Fibroblast of skin of right biceps (primary cell): Measurements from ENCODE around the gene PIM3.
"Not testable (repeated sequence)": the region's sequence is repeated elsewhere in the genome, so short reads cannot be mapped to it uniquely, and the experiment has no call there.

Experiments
- DNase-seq: peaks from one replicate; pipeline ENCODE4 v3.0.0-alpha.2; 2013

Gene PIM3

DNA sequence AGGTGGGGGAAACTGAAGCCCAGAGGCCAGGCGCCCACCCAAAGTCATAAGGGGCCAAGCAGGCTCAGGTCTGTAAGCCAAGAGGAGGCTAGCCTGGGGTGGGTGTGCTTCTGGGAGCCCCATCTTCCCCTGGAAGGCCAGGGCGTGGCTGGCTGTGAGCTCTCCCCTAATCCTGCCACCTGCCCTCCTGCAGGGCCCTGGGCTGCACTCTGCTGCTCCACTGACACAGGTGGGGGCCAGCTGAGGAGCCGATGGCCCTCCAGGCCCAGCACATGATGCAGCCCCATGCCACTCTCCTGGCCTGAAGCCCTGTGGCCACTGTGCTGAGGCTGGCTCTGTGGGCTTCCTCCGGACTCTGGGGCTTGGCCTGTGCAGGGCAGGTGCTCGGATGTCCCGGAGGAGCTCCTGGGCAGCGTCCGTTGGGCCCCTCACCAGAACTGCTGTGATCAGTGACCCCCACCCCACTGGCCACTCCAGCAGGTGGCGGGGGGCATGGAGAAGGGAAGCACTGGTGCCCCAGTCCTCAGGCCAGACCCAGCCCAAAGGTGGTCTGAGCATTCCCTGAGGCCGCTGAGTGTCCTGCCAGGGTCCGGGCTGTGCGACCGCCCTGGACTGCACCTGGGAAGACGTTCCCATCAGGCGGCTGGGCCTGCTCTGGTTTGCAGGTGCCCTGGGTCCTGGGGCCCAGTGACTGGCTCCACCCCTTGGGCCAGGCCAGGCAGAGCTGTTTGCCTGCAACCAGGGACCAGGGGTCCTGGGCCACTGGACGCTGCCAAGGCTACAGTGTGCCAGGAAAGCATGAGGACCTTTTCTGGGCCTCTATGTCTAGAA lies 8.5 kb downstream of the PIM3 start:
- no peak for DNase-seq

- no peak for DNase-seq
Observed at GRCh38 chr22:49969751-49970527, 9.4 kb downstream of the PIM3 start.

DNA sequence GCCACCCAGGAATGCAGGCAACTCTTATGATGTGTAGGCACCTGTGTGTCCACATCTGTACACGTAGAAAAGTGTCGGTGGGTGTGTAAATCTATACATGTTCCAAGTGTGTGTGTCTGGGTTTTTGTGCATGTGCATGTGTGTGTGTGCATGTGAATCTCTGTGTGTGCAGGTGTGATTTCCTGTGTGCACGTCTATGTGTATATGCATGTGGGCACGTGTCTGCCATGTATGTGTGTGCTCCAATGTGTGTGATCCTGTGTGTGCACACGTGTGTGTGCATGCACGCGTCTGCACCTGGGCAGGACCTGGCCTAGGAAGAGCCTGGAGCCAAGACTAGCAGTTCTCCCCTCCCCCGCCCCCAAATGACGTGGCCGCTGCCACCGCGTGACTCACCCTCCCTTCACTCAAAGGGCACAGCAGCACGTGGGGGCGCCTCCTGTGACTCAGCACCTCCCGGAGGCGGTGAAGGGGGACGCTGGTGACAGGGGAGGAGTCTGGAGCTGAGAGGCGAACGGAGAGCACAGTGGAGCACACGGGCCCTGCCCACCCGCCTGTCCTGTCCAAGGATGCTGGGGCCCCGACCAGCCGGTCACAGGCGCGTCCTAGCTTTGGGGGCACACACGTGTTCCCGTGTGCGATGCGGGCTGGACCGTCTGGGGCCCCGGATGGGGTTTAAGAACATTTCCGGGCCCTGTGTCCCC lies 10.1 kb downstream of the PIM3 start:
- peak; percentile 98 for DNase-seq

- no peak for DNase-seq
Observed at GRCh38 chr22:49971232-49972162, 10.9 kb downstream of the PIM3 start.

DNA sequence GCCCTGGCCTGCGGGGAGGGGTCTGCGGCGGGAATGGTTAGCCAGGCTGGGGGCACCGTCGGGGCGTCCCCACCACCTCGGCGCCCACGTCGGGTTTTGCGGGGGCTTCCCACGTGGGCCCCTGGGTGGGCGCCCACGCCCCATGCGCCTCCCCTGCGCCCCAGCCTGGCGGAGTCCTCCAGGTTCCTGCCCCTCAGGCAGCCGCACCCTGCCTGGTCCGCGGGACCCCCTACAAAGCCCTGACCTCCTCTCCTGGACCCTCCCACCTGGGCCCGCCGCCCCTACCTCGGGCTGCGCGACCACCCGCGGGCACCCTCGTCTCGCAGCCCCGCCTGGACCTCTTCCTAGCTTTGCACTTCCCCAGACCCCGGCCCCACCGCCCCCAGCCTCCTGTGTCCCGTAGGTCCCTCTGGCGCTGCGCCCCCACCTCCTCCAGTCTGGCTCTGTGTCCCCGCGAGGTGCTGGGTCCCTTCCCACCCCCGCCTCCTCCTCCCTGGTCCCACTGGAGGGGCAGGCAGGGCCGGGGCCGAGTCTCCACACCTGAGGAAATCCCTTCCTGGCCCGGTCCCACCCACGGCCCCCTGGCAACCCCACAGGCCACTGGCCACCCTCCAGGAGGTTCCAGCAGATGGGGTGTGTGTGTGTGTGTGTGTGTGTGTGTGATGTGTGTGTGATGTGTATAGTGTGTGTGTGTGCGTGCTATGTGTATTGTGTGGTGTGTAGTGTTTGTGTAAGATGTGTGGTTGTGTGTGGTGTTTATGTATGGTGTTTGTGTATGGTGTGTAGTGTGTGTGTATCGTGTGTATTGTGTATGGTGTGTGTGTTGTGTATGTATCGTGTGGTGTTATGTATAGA lies 11.8 kb downstream of the PIM3 start:
- DNase-seq = no peak

DNA sequence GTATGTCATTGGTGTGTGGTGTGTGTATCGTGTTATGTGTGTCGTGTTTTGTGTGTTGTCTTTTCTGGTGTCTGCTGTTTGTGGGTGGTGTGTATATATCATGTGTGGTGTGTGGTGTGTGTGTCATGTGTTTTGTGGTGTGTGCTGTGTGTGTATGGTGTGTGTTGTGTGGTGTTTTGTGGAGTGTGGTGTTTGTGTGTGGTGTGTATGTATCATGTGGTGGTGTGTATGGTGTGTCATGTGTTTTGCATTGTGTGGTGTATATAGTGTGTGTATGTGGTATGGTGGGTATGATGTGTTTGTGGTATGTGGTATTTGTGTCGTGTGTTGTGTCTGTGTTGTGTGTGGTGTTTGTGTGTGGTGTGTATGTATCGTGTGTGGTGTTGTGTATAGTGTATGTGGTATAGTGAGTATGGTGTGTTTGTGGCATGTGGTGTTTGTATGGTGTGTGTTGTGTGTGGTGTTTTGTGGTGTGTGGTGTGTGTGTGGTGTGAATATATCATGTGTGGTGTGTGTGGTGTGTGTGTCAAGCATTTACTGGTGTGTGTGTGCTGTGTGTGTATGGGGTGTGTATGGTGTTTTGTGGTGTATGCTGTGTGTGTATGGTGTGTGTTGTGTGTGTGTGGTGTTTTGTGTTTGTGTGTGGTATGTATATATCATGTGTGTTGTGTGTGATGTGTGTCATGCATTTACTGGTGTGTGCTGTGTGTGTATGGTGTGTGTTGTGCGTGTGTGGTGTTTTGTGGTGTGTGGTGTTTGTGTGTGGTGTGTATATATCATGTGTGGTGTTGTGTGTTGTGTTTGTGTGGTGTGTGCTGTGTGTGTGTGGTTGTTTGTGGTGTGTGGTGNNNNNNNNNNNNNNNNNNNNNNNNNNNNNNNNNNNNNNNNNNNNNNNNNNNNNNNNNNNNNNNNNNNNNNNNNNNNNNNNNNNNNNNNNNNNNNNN lies 12.7 kb downstream of the PIM3 start:
- DNase-seq = no peak

GRCh38 chr22:49975543-49976389 lies 15.2 kb downstream of the PIM3 start:
- DNase-seq = no peak

- DNase-seq = no peak
Observed at GRCh38 chr22:49976439-49977175, 16.0 kb downstream of the PIM3 start.

GRCh38 chr22:49977578-49977977 lies 17.0 kb downstream of the PIM3 start:
- no peak for DNase-seq

- peak; percentile 34 for DNase-seq
Observed at GRCh38 chr22:49979587-49980264, 19.2 kb downstream of the PIM3 start.

DNA sequence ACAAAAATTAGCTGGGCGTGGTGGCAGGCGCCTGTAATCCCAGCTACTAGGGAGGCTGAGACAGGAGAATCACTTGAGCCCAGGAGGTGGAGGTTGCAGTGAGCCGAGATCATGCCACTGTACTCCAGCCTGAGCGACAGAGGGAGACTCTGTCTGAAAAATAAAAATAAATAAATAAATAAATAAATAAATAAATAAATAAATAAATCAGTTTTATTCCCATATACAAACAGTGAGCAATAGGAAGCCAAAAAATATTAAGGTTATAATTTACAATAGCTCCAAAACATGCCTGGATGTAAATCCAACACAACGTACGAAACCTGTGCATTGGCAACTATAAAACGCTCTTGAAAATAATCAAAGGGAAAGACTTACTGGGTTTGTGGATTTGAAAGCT lies 21.2 kb downstream of the PIM3 start:
- DNase-seq = not testable (repeated sequence)

- no peak for DNase-seq
Observed at GRCh38 chr22:49983148-49984042, 22.8 kb downstream of the PIM3 start.

- no peak for DNase-seq
Observed at GRCh38 chr22:49986325-49986724, 25.8 kb downstream of the PIM3 start.

GRCh38 chr22:49989826-49990225 lies 29.3 kb downstream of the PIM3 start:
- DNase-seq = not testable (repeated sequence)

DNA sequence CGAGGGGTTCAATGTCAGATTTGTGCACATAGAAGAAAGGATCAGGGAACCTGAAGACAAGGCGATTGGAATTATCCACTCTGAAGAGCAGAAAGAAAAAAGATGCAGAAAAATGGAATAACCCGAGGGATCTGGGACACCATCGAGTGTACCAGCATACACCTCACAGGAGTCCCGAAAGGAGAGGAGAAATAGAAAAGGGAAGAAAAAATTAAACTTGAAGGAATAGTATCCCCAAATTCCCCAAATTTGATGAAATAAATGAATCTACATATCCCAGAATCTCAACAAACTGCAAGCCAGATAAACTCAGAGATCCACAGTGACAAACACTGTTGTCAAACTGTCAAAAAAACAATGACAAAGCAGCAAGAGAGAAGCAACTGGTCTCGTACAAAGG lies 30.6 kb downstream of the PIM3 start:
- DNase-seq = no peak

- DNase-seq = no peak
Observed at GRCh38 chr22:49991907-49992533, 31.4 kb downstream of the PIM3 start.
